Mammary epithelial cell (primary cell): ENCODE data around the gene FAM193A.

ENCODE experiments used
- CTCF ChIP-seq, 2 donors: IDR thresholded peaks in 1 of 2; conservative IDR thresholded peaks in 1 of 2; 2 replicates each; pipeline ENCODE4 v1.5.1; 2011 to 2012; ENCODE audit warnings: inconsistent platforms in 2 of 2, low read length in 2 of 2, mild to moderate bottlenecking in 2 of 2, control low read depth in 1 of 2, low read depth in 1 of 2; ENCODE audit not compliant: insufficient read depth in 1 of 2; ENCODE audit errors: extremely low read depth in 1 of 2
- EZH2 ChIP-seq: IDR thresholded peaks from 2 replicates; pipeline ENCODE4 v1.6.1; 2012; ENCODE audit warnings: low read length, inconsistent platforms, borderline replicate concordance

GRCh38 chr4:2591189-2591588 is 54.7 kb downstream of the FAM193A start:
- TF ChIP-seq CTCF (conservative IDR thresholded peaks at IDR 0.05 in 1 of 2, IDR thresholded peaks at IDR 0.05 in 1 of 2; ENCODE audit: extremely low read depth in 1 of 2, insufficient read depth in 1 of 2, low read depth in 1 of 2, low read length in 2 of 2) (no peak), EZH2 (no peak)
